ENCODE results near the gene PALD1.

PALD1 gene

GRCh38 chr10:70537398-70538194, 59.0 kb downstream of the PALD1 start:
- DNase-seq (ENCODE audit: low read depth), result no peak

DNA sequence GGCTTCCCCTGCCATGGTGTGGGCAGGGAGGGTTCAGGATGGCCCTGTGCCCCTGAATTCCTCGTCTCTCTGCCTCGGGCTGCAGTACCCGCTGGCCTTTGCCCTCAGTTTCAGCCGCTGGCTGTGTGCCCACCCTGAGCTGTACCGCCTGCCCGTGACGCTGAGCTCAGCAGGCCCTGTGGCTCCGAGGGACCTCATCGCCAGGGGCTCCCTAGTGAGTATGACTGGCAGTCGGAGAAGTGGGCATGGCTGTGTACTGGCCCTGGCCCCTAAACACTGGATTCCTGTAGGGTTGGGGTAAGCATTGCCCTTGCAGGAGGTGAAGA, 59.6 kb downstream of the PALD1 start:
- no peak for DNase-seq (ENCODE audit: low read depth)

- DNase-seq (ENCODE audit: low read depth), result no peak
Measured at GRCh38 chr10:70538731-70539338, 60.3 kb downstream of the PALD1 start.

GRCh38 chr10:70539471-70539870, 60.9 kb downstream of the PALD1 start:
- DNase-seq (ENCODE audit: low read depth), result no peak

DNA sequence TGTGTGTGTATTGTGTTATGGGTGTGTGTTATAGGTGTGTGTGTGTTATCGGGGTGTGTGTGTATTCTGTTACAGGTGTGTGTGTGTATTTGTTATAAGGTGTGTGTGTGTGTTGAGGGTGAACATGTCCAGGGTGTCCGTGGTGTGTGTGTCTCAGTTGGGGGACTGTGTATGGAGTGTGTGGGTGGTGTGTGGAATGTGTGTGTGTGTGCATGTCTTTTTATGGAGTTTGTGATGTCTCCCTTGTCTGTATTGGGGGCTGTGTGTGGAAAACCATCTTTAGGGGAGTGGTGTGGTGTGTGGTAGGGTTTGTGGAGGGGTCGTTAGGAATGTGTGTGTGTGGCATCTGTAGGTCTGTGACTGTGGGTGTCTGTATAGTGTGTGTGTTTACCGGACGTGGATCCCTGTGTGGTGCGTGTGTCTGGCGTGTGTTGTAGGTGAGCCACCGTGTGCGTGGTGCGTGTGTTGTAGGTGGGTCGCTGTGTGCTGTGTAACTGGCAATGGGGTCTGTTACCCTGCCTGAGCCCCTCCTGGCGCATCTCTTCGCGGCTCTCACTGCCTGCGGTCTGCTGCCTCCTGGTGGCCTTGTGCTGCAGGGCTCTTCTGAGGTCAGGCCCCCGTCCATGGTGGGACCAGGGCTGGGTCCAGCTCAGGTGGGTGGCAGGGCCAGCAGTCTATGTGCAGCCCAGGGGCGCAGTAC, 61.7 kb downstream of the PALD1 start:
- DNase-seq (ENCODE audit: low read depth), result peak; percentile 17

DNA sequence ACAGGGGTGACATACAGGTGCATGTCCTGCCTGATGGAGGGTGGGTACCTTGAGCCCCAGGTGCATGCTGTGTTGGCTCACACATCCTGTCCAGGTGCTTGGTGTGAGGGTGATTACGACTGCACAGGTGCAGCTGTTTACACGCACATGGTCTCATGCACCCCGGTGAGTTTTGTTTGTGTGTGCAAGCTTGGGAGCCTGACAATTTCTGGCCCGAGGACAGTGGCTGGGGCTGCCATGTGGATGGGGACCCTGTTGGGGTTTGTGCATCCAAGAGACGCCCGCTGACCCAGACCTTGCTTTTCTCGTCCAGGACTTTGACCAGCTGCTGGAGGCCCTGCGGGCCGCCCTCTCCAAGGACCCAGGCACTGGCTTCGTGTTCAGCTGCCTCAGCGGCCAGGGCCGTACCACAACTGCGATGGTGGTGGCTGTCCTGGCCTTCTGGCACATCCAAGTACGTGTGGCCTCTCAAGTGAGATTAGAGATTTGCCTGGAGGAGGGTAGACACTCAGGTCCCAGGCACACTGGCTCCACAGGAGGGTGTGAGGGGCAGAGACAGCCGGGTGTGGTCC, 62.3 kb downstream of the PALD1 start:
- DNase-seq (ENCODE audit: low read depth), result no peak

DNA sequence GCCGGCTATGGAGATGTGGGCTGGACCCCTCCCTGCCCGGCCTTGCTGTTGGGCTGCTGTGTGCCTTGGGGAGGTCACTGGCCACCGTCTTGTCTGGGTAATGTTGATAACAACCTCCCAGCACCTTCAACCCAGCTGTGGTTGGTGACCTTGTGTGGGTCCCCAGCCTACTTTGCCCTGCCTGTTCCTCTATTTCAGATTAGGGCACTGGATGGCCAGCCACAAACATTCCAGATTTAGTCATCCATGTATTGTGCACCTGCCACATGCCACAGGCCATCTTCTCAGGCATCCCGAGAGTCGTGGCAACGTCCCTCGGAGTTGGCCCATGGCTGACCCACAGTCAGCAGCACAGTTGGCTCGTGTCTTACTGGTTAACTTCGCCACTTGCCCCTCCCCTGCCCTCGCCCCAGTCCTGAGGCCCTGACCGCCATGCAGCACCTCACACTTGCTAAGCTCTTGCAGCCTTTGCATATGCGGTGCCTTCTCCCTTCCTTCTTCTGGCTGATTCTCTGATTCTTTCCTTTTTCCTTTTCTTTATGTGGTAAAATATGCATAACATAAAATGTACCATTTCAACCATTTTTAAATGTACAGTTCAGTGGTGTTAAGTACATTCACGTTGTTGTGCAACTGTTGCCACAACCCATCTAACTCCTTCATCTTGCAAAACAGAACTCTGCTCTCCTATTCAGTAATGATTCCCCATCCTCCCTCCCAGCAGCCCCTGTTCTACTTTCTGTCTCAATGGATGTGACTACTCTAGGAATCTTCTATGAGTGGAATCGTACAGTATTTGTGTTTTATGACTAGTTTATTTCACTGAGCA, 63.4 kb downstream of the PALD1 start:
- no peak for DNase-seq (ENCODE audit: low read depth)

DNA sequence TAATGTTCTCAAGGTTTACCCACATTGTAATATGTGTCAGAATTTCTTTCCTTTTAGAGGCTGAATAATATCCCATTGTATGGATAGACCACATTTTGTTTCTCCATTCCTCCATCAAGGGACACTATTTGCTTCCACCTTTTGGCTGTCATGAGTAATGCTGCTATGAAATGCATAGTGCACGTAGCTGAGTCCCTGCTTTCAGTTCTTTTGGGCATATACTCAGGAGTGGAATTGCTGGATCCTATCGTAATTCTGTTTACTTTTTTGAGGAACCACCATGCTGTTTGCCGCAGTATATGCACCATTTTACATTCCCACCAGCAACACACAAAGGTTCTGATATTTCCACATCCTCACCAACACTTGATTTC, 64.0 kb downstream of the PALD1 start:
- no peak for DNase-seq (ENCODE audit: low read depth)

DNA sequence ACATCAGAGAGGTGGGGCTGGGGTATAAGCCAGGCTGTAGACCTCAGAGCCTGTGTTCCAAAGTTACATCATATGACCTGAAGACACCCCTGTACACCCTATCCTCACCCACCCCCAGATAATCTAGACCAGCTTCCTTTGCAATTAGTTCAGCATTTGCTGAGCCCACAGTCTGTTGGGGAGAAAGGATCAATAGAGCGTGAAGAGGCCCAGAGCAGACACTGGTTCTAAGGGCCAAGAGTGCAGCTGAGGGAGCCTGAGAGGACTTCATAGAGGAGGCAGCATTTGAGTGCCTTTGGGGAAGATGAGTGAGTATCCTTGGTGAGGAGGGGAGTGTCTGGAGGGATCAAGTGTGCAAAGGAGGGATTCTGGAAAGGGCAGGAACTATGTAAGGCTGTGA, 65.3 kb downstream of the PALD1 start:
- no peak for DNase-seq (ENCODE audit: low read depth)

- no peak for DNase-seq (ENCODE audit: low read depth)
Measured at GRCh38 chr10:70544431-70545340, 66.1 kb downstream of the PALD1 start.

- DNase-seq (ENCODE audit: low read depth), result no peak
Measured at GRCh38 chr10:70546584-70546983, 68.0 kb downstream of the PALD1 start.

GRCh38 chr10:70549351-70549961, 70.9 kb downstream of the PALD1 start:
- no peak for DNase-seq (ENCODE audit: low read depth)

DNA sequence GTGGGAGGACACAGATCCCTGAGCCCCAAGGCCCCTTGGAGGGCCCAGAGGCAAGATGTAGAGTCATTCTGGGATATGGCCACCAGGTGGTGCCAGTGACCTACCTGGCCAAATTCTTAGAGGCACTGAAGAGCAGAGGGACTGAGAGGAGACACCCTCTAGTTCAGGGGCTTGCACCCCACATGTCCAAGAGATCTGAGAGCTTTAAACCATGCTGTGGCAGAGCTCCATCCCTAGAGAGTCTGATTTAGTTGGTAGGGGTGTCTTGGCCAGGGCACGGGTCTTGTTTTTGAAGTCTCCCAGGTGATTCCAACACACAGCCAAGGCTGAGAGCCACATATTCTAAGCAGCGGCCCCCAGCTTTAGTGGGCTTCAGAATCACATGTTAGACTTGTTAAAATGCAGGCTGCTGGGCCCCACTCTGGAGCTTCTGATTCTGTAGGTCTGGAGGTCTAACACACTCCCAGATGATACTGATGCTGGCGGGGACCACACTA, 71.4 kb downstream of the PALD1 start:
- peak; percentile 51 for DNase-seq (ENCODE audit: low read depth)

- DNase-seq (ENCODE audit: low read depth), result no peak
Measured at GRCh38 chr10:70550459-70550858, 71.9 kb downstream of the PALD1 start.

- no peak for DNase-seq (ENCODE audit: low read depth)
Measured at GRCh38 chr10:70551466-70551865, 72.9 kb downstream of the PALD1 start.

- peak; percentile 91 for DNase-seq (ENCODE audit: low read depth)
Measured at GRCh38 chr10:70551971-70552422, 73.4 kb downstream of the PALD1 start.

DNA sequence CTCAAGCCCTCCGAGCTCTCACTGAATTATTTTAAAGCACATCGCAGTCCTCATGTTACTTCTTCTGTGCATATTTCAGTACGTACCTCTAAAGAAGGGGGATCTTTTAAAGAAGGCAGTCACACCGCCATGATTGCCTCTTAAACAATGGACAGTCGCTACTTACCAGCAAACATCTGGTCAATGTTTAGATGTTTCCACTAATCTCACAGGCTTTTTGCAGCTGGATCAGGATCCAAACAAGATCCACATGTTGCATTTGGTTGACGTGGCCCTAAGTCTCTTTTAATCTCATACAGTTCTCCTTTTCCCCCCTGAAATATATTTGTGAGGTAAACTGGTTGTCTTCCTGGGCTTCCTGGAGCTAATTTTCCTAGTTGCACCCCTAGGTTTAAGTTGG, 74.0 kb downstream of the PALD1 start:
- DNase-seq (ENCODE audit: low read depth), result no peak

DNA sequence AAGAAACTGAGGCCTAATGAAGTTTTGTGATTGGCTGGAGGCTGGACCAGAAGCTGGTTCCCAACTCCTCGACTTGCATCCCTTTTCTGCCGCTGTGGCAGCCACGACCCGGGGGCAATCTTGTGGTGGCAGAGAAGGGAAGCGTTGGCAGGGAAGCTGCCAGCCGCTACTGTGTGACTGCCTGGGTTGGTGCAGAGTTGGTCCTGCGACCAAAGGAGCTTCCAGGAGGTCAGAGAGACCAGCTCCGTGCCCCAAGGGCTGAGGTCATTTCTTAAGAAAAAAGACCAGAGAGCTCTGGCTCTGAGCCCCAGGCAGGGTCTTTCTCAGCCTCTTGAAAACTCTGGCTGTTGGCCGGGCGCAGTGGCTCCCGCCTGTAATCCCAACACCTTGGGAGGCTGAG, 76.8 kb downstream of the PALD1 start:
- no peak for DNase-seq (ENCODE audit: low read depth)

- DNase-seq (ENCODE audit: low read depth), result no peak
Measured at GRCh38 chr10:70557086-70557845, 78.7 kb downstream of the PALD1 start.

- no peak for DNase-seq (ENCODE audit: low read depth)
Measured at GRCh38 chr10:70557876-70558275, 79.3 kb downstream of the PALD1 start.

All from iris pigment epithelial cell (primary cell).